GM12878 (cell line): Measurements from ENCODE around the gene NAPEPLD. TPM values are rescaled to one million over a fixed set of nuclear protein-coding genes. Genes with fewer than 3 reads are reported as not detected.

Experiments used
- BRCA1 ChIP-seq: IDR thresholded peaks from 2 replicates; pipeline ENCODE4 v1.6.1; 2011; ENCODE audit warnings: low read depth, low read length, improper control_type of control experiment
- CBX5 ChIP-seq: sonication (generic); IDR thresholded peaks from 2 replicates; pipeline ENCODE4 v1.6.1; 2016; ENCODE audit warnings: low read depth, moderate library complexity, mild to moderate bottlenecking, inconsistent platforms
- E2F8 ChIP-seq: fragments of 450-650 bp; IDR thresholded peaks from 2 replicates; pipeline ENCODE4 v1.6.1; 2018; ENCODE audit warnings: mild to moderate bottlenecking, low read depth, moderate library complexity; ENCODE audit not compliant: partially characterized antibody
- E4F1 ChIP-seq: fragments of 450-650 bp; IDR thresholded peaks from 2 replicates; pipeline ENCODE4 v1.6.1; 2018; ENCODE audit warnings: borderline replicate concordance, mild to moderate bottlenecking; ENCODE audit not compliant: partially characterized antibody
- EED ChIP-seq: sonication (generic); IDR thresholded peaks from 2 replicates; pipeline ENCODE4 v1.6.1; 2016; ENCODE audit warnings: antibody characterized with exemption, low read depth
- ESRRA ChIP-seq: IDR thresholded peaks from 2 replicates; pipeline ENCODE4 v1.6.1; 2012; ENCODE audit warnings: mild to moderate bottlenecking, low read length, improper control_type of control experiment
- HDAC2 ChIP-seq: fragments of 200-600 bp; sonication (generic); IDR thresholded peaks from 2 replicates; pipeline ENCODE4 v1.6.1; 2017
- MAX ChIP-seq: IDR thresholded peaks from 2 replicates; pipeline ENCODE4 v1.6.1; 2012; ENCODE audit warnings: low read depth, low read length, improper control_type of control experiment
- MXI1 ChIP-seq: fragments of 150-350 bp; IDR thresholded peaks from 2 replicates; pipeline ENCODE4 v1.6.1; 2011; ENCODE audit warnings: low read depth, mild to moderate bottlenecking, inconsistent platforms, low read length, improper control_type of control experiment
- MYB ChIP-seq: fragments of 150-350 bp; IDR thresholded peaks from 2 replicates; pipeline ENCODE4 v1.6.1; 2014; ENCODE audit warnings: mild to moderate bottlenecking, low read depth, low read length, borderline replicate concordance
- NFYA ChIP-seq: IDR thresholded peaks from 2 replicates; pipeline ENCODE4 v1.6.1; 2011; ENCODE audit warnings: low read depth, mild to moderate bottlenecking, low read length, improper control_type of control experiment, borderline replicate concordance
- NFYB ChIP-seq: IDR thresholded peaks from 2 replicates; pipeline ENCODE4 v1.6.1; 2011; ENCODE audit warnings: low read depth, mild to moderate bottlenecking, low read length, improper control_type of control experiment, moderate library complexity; ENCODE audit not compliant: insufficient read depth
- POLR2AphosphoS2 ChIP-seq: IDR thresholded peaks from 2 replicates; pipeline ENCODE4 v1.6.1; 2011; ENCODE audit warnings: low read depth, mild to moderate bottlenecking, low read length, improper control_type of control experiment, moderate library complexity
- RB1 ChIP-seq: fragments of 450-650 bp; formaldehyde crosslinking; IDR thresholded peaks from 2 replicates; pipeline ENCODE4 v1.6.1; 2017; ENCODE audit warnings: mild to moderate bottlenecking, borderline replicate concordance
- REST ChIP-seq: IDR thresholded peaks from 2 replicates; pipeline ENCODE4 v1.6.1; 2012; ENCODE audit warnings: mild to moderate bottlenecking, low read depth, low read length
- SREBF2 ChIP-seq: IDR thresholded peaks from 2 replicates; pipeline ENCODE4 v1.6.1; 2012; ENCODE audit warnings: mild to moderate bottlenecking, low read length
- YBX1 ChIP-seq: fragments of 450-650 bp; IDR thresholded peaks from 2 replicates; pipeline ENCODE4 v1.6.1; 2016; ENCODE audit warnings: antibody characterized with exemption
- polyA plus RNA-seq, 11 experiments: library from polyadenylated mRNA; depleted of rRNA in 4 of 11; unstranded in 6 of 11; stranded (reverse) in 5 of 11; fragments of >200 nt; fragmentation: Nextera tagmentation in 4 of 11; fragmentation: Illumina TruSeq in 1 of 11; extraction: Ambion mirVana in 4 of 11; extraction: Trizol in 1 of 11; gene quantifications; 1 replicate in 1 of 11; 2 replicates in 10 of 11; pipeline versions ENCODE4 v1.2.1 to v1.2.3, GENCODE V29; 2011 to 2016; ENCODE audit warnings: inconsistent platforms in 2 of 11, missing spikeins in 2 of 11, low read depth in 1 of 11
- total RNA-seq, 4 experiments: library from RNA; depleted of rRNA in 3 of 4; stranded (reverse); fragments of >200 nt in 3 of 4; fragmentation: Illumina TruSeq in 1 of 4; extraction: Trizol in 1 of 4; gene quantifications; 2 replicates each; pipeline versions ENCODE4 v1.2.1 to v1.2.3, GENCODE V29; 2013 to 2021

Gene NAPEPLD
- total and polyA plus RNA-seq, 10 of the 15 experiments (the other 5 are each of a cell fraction or from before 2014, with no cell fraction given), result 6.0 to 16.2 (median 8.6) TPM

GRCh38 chr7:103074519-103075336, 74.2 kb downstream of the NAPEPLD start, which contains the start of the genes ARMC10 and FBXL13 (continued):
- TF ChIP-seq MXI1, result peak; percentile 91
- no peak for TF ChIP-seq CBX5
- TF ChIP-seq NFYA, result no peak
- no peak for TF ChIP-seq E2F8
- no peak for TF ChIP-seq MYB
- no peak for TF ChIP-seq HDAC2
- TF ChIP-seq MAX, result peak; percentile 59; the same call in 1 of the 2 replicates
- no peak for TF ChIP-seq BRCA1
- no peak for TF ChIP-seq NFYB
- TF ChIP-seq REST, result no peak
- TF ChIP-seq RB1, result 0 out of 2 replicates have a peak, but pooled peaks have one; percentile 49
- TF ChIP-seq SREBF2, result no peak
- no peak for TF ChIP-seq EED
- no peak for TF ChIP-seq E4F1
- no peak for TF ChIP-seq ESRRA
- TF ChIP-seq YBX1, result no peak
- TF ChIP-seq POLR2AphosphoS2, result peak; percentile 77; the same call in 1 of the 2 replicates
